GM12875 (cell line): ENCODE data around the gene NPB.

Experiments
- H3K4me3 ChIP-seq: one replicate; pipeline ENCODE4 v1.5.1; 2011; ENCODE audit warnings: low read depth, low read length, control low read depth
- TF ChIP-seq, protein P1 (sequence below): IDR thresholded peaks from 2 replicates; pipeline ENCODE4 v1.5.1; 2011; ENCODE audit warnings: low read depth, mild to moderate bottlenecking, control low read depth, inconsistent platforms, low read length, moderate library complexity, borderline replicate concordance; ENCODE audit not compliant: insufficient read depth

The NPB gene

GRCh38 chr17:81867170-81867990 is 34.7 kb upstream of the NPB start:
- no peak overlapping the region for H3K4me3 ChIP-seq
- TF ChIP-seq, protein P1, sequence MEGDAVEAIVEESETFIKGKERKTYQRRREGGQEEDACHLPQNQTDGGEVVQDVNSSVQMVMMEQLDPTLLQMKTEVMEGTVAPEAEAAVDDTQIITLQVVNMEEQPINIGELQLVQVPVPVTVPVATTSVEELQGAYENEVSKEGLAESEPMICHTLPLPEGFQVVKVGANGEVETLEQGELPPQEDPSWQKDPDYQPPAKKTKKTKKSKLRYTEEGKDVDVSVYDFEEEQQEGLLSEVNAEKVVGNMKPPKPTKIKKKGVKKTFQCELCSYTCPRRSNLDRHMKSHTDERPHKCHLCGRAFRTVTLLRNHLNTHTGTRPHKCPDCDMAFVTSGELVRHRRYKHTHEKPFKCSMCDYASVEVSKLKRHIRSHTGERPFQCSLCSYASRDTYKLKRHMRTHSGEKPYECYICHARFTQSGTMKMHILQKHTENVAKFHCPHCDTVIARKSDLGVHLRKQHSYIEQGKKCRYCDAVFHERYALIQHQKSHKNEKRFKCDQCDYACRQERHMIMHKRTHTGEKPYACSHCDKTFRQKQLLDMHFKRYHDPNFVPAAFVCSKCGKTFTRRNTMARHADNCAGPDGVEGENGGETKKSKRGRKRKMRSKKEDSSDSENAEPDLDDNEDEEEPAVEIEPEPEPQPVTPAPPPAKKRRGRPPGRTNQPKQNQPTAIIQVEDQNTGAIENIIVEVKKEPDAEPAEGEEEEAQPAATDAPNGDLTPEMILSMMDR = no peak

- TF ChIP-seq, protein P1 = no peak
- H3K4me3 ChIP-seq = no peak overlapping the region
Observed at GRCh38 chr17:81867991-81868673, 33.9 kb upstream of the NPB start.

- TF ChIP-seq, protein P1 = no peak
- peak overlapping the region; percentile 81 for H3K4me3 ChIP-seq
Observed at GRCh38 chr17:81868674-81869220, 33.3 kb upstream of the NPB start.

DNA sequence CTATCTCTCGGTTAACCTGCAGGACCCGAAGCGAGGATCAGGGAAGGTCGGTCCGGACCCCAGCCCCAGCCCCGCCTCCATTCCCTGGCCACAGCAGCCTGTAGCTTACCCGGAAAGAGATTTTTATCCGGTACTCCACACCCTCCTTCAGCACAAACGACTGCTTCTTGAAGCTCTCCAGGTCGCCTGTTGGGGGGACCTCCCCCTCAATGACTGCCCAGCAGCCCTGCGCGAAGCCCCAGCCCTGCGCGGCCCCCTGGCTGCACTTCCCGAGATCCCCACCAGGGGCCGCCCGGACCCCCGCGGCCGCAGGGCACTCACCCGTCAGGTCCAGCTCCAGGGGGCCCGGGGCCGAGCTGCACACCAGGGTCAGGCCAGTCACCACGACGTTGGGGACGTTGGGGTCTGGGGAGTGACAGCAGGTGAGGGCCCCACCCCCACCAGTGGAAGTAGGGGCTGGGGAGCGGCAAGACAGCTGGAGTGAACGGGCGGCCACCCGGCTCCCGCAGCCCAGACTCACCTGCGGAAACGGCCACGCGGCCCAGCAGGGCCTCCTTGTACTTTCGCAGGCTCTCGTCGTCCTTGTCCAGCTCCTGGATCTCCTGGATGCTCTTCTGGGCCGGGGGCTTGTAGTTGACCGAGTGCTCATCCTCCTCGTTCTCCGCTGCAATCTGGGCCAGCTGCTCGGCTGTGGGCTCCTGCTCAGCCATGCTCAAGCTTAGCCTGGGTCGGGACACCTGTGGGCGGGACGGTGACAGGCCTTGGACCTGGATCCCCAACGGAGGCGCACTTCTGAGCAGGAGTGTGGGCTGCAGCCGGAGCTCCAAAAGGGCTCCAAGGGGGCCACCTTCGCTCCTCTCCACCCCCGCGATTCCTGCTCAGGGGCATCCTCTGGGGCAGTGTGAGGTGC is 32.6 kb upstream of the NPB start:
- TF ChIP-seq, protein P1 = peak; percentile 97
- H3K4me3 ChIP-seq = peak overlapping the region; percentile 81

GRCh38 chr17:81870131-81870980 is 31.7 kb upstream of the NPB start:
- TF ChIP-seq, protein P1 = no peak
- peak overlapping the region; percentile 81 for H3K4me3 ChIP-seq

DNA sequence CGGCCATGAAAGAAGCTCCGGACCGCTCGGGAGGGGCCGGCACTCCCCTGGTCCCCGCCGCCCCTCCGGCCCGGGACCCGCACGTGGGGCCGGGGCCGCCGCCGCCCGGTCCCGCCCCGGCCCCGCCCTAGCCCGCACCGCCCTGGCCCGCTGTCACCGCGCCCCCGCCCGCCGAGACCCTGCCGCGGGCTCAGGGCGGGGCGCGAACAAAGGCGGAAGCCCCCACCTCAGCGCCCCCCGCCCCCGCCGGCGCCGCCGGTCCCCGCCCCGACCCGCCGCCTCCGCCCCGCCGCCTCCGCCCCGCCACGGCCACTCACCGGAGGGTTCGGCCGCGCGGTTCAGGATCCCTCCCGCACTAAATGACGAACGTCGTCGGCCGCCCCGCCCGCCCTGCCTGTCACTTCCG is 31.1 kb upstream of the NPB start, which contains the start of gene ARHGDIA:
Gene ARHGDIA, minus strand, starts transcription at position 357 of the 406 bp plus-strand sequence. CDS start 1,407 bp downstream, outside the sequence.
- H3K4me3 ChIP-seq = peak within 1 kb of the TSS; percentile 81
- TF ChIP-seq, protein P1 = no peak
